ENCODE results near the gene MMS19.

The MMS19 gene

DNA sequence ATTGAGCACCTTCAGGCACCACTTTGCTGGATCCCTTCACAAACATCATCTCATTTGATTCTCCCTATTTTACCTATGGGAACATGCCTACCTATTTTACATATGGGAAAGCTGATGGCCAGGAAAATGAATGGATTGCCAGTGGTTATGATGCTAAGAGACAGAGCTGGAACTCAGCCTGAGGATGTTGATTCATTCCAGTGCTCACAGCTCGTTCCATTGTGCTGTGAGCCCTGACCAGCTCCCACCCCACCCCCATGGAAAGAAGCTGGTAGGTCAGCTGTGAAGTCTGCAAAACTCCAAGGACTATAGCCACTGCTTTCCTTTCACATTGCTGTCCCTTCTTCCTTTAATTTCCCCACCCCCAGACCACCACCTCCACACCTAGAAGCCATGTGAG lies 10.1 kb upstream of the MMS19 start:
- TF ChIP-seq SPI1 (IDR thresholded peaks at IDR 0.05; ENCODE audit: borderline replicate concordance, low read depth) (no peak), POLR2AphosphoS5 (IDR thresholded peaks at IDR 0.05; ENCODE audit: low read depth) (no peak), GABPA (IDR thresholded peaks at IDR 0.05; ENCODE audit: low read depth) (no peak)
- TF ChIP-seq, protein P1, sequence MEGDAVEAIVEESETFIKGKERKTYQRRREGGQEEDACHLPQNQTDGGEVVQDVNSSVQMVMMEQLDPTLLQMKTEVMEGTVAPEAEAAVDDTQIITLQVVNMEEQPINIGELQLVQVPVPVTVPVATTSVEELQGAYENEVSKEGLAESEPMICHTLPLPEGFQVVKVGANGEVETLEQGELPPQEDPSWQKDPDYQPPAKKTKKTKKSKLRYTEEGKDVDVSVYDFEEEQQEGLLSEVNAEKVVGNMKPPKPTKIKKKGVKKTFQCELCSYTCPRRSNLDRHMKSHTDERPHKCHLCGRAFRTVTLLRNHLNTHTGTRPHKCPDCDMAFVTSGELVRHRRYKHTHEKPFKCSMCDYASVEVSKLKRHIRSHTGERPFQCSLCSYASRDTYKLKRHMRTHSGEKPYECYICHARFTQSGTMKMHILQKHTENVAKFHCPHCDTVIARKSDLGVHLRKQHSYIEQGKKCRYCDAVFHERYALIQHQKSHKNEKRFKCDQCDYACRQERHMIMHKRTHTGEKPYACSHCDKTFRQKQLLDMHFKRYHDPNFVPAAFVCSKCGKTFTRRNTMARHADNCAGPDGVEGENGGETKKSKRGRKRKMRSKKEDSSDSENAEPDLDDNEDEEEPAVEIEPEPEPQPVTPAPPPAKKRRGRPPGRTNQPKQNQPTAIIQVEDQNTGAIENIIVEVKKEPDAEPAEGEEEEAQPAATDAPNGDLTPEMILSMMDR (IDR thresholded peaks at IDR 0.05; ENCODE audit: insufficient read depth, low read length) = no peak
- TF ChIP-seq, protein P2, sequence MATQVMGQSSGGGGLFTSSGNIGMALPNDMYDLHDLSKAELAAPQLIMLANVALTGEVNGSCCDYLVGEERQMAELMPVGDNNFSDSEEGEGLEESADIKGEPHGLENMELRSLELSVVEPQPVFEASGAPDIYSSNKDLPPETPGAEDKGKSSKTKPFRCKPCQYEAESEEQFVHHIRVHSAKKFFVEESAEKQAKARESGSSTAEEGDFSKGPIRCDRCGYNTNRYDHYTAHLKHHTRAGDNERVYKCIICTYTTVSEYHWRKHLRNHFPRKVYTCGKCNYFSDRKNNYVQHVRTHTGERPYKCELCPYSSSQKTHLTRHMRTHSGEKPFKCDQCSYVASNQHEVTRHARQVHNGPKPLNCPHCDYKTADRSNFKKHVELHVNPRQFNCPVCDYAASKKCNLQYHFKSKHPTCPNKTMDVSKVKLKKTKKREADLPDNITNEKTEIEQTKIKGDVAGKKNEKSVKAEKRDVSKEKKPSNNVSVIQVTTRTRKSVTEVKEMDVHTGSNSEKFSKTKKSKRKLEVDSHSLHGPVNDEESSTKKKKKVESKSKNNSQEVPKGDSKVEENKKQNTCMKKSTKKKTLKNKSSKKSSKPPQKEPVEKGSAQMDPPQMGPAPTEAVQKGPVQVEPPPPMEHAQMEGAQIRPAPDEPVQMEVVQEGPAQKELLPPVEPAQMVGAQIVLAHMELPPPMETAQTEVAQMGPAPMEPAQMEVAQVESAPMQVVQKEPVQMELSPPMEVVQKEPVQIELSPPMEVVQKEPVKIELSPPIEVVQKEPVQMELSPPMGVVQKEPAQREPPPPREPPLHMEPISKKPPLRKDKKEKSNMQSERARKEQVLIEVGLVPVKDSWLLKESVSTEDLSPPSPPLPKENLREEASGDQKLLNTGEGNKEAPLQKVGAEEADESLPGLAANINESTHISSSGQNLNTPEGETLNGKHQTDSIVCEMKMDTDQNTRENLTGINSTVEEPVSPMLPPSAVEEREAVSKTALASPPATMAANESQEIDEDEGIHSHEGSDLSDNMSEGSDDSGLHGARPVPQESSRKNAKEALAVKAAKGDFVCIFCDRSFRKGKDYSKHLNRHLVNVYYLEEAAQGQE (IDR thresholded peaks at IDR 0.05; ENCODE audit: insufficient replicate concordance, low read depth) = no peak
- DNase-seq (ENCODE audit: low read depth in 1 of 2, low spot score in 1 of 2) = no peak
- no peak overlapping the region for H3K27ac ChIP-seq (replicated peaks)
- no peak overlapping the region for H3K4me3 ChIP-seq (replicated peaks; ENCODE audit: insufficient read depth, low read length)
- H3K27me3 ChIP-seq (ENCODE audit: insufficient read depth, poor library complexity, severe bottlenecking) = no peaks in the 10 kb centered on the region

DNA sequence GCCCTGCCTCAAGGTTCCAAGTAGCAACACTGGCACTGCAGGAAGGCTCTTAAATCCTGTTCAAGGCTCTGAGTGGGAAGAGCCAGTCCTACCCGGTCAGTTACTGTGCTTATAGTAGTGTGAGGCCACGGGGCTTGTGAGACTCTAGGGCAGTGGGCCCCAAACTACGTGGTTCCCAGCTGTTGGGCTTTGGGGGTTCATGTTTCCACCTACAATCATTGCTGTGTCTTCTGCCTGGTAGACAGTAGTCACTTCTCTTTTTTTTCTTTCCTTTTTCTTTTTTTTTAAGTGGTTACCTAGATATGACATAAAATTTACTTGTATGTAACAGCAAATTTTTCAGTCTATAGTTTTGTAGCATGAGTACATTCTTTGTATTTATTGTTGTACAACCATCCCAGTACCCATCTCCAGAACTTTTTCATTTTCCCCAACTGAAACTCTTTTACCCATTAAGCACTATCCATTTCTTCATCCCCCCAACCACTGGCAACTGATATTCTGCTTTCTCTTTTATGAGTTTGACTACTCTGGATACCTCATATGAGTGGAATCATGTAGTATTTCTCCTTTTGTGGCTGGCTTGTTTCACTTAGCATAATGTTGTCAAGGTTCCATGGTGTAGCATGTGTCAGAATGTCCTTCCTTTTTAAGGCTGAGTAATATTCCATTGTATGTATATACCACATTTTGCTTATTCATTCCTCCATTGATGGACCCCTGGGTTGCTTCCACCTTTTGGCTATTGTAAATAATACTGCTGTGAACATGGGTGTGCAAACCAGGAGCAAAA lies 8.2 kb upstream of the MMS19 start:
- no peak for DNase-seq (ENCODE audit: low read depth in 1 of 2, low spot score in 1 of 2)
- TF ChIP-seq POLR2AphosphoS5 (IDR thresholded peaks at IDR 0.05; ENCODE audit: low read depth) (no peak), GABPA (IDR thresholded peaks at IDR 0.05; ENCODE audit: low read depth) (no peak), SPI1 (IDR thresholded peaks at IDR 0.05; ENCODE audit: borderline replicate concordance, low read depth) (peak; percentile 65; the same call in 1 of the 2 replicates)
- TF ChIP-seq, protein P1 (IDR thresholded peaks at IDR 0.05; ENCODE audit: insufficient read depth, low read length) = no peak
- TF ChIP-seq, protein P2 (IDR thresholded peaks at IDR 0.05; ENCODE audit: insufficient replicate concordance, low read depth) = no peak
- no peak overlapping the region for H3K27ac ChIP-seq (replicated peaks)
- no peaks in the 10 kb centered on the region for H3K27me3 ChIP-seq (ENCODE audit: insufficient read depth, poor library complexity, severe bottlenecking)
- no peak overlapping the region for H3K4me3 ChIP-seq (replicated peaks; ENCODE audit: insufficient read depth, low read length)

DNA sequence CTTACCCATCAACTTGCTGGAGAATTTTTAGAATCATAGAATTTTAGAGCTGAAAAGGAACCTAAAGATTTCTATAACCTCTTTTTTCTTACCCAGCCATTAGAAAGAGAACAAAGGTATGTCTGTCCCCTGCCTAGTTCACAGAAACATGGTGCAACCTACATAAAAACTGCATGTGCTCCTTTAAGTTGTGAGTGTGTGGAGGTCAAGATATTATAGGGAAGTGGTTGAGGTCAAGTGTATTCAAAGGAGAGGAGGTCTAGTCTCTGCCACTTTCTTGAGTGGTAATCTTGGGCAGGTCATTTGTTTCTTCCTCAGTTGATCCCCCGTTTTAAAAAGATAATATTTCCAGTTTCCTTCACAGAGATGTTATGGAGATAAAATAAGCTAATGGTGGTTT lies 6.9 kb upstream of the MMS19 start:
- DNase-seq (ENCODE audit: low read depth in 1 of 2, low spot score in 1 of 2) = peak in 1 of 2 experiments; percentile 16
- Histone ChIP-seq H3K27me3 (ENCODE audit: insufficient read depth, poor library complexity, severe bottlenecking) (no peaks in the 10 kb centered on the region), H3K4me3 (replicated peaks; ENCODE audit: insufficient read depth, low read length) (no peak overlapping the region), H3K27ac (replicated peaks) (no peak overlapping the region)
- TF ChIP-seq GABPA (IDR thresholded peaks at IDR 0.05; ENCODE audit: low read depth) (no peak), SPI1 (IDR thresholded peaks at IDR 0.05; ENCODE audit: borderline replicate concordance, low read depth) (peak; percentile 76)

DNA sequence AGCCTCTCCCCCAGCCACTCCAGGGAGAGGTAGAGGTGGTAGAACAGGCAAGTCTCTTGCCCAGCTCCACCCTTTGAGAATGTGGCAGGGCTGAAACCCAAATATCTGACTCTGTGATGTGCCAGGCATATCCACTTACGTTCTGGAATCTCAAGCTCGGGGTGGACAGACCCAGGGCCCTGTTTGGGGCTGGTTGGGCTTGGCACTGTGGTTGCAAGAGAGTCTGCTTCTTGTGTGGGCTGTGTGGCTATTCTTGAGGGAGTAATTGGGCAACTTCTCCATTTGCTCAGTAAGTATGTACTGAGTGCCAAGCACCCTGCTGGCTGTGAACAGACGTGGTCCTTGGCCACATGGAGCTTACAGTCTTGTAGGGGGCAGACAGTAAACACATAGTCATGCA lies 5.2 kb upstream of the MMS19 start:
- Histone ChIP-seq H3K27ac (replicated peaks) (no peak overlapping the region), H3K4me3 (replicated peaks; ENCODE audit: insufficient read depth, low read length) (no peak overlapping the region), H3K27me3 (ENCODE audit: insufficient read depth, poor library complexity, severe bottlenecking) (no peaks in the 10 kb centered on the region)
- TF ChIP-seq, protein P1 (IDR thresholded peaks at IDR 0.05; ENCODE audit: insufficient read depth, low read length) = no peak
- peak; percentile 9; the same call in 1 of the 2 replicates for TF ChIP-seq SPI1 (IDR thresholded peaks at IDR 0.05; ENCODE audit: borderline replicate concordance, low read depth)
- peak; percentile 33; the same call in 1 of the 2 replicates for TF ChIP-seq POLR2AphosphoS5 (IDR thresholded peaks at IDR 0.05; ENCODE audit: low read depth)
- peak in 1 of 2 experiments; percentile 60 for DNase-seq (ENCODE audit: low read depth in 1 of 2, low spot score in 1 of 2)
